Measurements from ENCODE around the gene IL20.
A peak's percentile ranks its signal among the peaks of the same experiment; 100 is the strongest.

The IL20 gene

DNA sequence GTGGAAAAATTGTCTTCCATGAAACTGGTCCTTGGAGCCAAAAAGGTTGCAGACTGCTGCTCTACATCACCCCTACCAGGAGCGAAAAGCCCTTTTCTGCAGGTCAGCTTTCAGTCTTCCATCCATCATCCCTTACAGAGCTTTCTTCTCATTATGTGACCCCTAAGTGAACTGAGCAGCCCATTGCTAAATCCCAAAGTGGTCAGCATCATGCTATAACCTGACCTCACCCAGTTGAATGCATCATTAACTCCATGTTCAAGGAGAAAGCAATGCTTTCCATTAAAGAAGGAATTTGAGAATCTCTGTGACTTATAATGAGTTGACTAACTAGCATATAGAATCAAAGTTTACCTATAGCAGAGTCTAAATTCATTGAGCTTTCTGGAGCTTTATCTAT lies 21.4 kb downstream of the IL20 start:
- TF ChIP-seq, protein P1, sequence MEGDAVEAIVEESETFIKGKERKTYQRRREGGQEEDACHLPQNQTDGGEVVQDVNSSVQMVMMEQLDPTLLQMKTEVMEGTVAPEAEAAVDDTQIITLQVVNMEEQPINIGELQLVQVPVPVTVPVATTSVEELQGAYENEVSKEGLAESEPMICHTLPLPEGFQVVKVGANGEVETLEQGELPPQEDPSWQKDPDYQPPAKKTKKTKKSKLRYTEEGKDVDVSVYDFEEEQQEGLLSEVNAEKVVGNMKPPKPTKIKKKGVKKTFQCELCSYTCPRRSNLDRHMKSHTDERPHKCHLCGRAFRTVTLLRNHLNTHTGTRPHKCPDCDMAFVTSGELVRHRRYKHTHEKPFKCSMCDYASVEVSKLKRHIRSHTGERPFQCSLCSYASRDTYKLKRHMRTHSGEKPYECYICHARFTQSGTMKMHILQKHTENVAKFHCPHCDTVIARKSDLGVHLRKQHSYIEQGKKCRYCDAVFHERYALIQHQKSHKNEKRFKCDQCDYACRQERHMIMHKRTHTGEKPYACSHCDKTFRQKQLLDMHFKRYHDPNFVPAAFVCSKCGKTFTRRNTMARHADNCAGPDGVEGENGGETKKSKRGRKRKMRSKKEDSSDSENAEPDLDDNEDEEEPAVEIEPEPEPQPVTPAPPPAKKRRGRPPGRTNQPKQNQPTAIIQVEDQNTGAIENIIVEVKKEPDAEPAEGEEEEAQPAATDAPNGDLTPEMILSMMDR (conservative IDR thresholded peaks at IDR 0.05; ENCODE audit: low read depth) = no peak
- no peak overlapping the region for H3K27ac ChIP-seq
- CTCF ChIA-PET = no interaction called here
- POLR2A ChIA-PET (ENCODE audit: low non-redundant PET) = interaction anchor here (0.7 kb wide), 1 partner anchor 252 kb away, joined by 3 read pairs; the partner anchor contains the start of gene DYRK3
- no peak for DNase-seq (ENCODE audit: low spot score)

DNA sequence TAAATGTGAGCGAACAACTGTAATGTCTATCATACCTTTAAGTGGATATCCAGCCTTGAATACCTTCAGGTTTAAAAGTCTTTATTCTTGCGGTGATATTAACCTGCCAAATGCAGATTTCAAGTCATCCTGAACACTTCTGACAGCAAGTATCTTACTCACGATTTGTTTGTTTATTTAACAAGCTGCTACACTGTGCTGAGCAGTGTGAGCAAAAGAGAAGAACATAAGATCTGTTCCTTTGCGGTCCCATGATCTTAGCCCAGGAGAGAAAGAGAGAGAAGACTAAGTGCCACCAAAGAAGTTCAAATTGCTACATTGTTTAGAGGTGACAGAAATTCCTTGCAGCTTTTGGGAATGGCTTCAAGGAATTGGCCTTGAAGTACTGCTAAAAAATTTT lies 22.3 kb downstream of the IL20 start:
- DNase-seq (ENCODE audit: low spot score) = no peak
- ChIA-PET POLR2A (ENCODE audit: low non-redundant PET) (no interaction called here), CTCF (interaction anchor here (0.7 kb wide), 1 partner anchor 195 kb away, joined by 4 read pairs; no protein-coding TSS in a partner anchor)
- TF ChIP-seq, protein P1 (conservative IDR thresholded peaks at IDR 0.05; ENCODE audit: low read depth) = no peak
- no peak overlapping the region for H3K27ac ChIP-seq

DNA sequence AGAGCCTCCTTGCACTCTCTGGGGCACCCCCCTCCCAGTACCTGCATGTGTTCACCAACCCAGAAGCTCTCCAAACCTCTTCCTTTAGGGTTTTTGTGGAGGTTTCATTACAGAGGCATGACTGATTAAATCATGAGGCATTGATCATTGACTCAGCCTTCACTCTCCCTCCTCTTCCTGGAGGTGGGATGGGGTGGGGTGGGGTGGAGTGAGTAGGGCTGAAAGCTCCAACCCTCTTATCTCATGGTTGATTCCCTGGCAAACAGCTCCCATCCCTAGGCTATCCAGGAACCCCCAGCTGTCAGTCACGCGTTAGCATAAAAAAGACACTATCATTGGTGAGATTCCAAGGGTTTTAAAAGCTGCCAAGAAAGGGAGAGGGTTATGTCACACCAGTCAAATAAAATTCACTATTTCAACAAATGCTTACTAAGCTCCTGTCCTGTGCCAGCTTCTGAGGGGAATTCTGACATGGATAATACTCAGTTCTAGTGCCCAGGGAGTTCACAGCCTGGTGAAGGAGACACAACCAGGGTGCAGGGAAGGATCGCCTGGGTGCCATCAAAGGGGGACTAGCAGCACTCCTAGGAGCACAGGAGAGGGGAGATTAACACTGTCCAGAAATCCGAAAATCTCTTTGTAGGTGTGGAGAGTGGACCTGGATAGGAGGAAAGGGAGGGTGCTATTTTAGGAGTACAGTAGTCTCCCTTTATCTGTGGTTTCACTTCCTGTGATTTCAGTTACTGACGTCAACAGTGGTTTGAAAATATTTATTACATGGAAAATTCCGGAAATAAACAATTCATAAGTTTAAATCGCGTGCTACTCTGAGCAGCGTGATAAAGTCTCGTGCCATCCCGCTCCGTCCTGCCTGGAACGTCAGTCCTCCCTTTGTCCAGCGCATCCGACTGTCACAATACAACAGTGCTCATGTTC lies 25.0 kb downstream of the IL20 start:
- peak; percentile 75 for DNase-seq (ENCODE audit: low spot score)
- TF ChIP-seq, protein P1 (conservative IDR thresholded peaks at IDR 0.05; ENCODE audit: low read depth) = no peak
- peak overlapping the region; percentile 79 for H3K27ac ChIP-seq
- POLR2A ChIA-PET (ENCODE audit: low non-redundant PET) = interaction anchor here (0.6 kb wide), 1 partner anchor 23 kb away, joined by 4 read pairs; no protein-coding TSS in a partner anchor
- CTCF ChIA-PET = interaction anchor here (0.5 to 1.2 kb wide), 3 partner anchors 19 to 39 kb away, joined by 3 to 4 read pairs (median 3); partner anchors contain the start of gene IL20

DNA sequence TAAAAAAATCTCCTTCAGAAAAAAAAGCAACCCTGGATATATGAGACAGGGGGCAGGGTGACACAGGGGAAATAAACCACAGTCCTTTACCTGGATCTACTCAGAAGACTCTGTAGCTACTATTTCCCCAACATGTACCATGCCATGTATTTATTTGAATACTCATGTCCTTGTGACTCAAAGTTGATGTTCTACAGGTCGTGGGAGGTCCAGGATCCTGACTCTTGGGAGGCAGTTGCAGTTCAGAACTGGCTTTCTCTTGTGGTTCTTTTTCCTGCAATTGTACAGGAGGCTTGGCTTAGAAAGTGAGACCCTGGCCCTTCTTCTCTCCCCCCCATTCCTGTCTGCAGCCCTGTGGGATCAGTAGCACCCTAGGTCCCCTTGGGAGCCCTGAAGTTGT lies 26.0 kb downstream of the IL20 start:
- POLR2A ChIA-PET (ENCODE audit: low non-redundant PET) = no interaction called here
- CTCF ChIA-PET = no interaction called here

DNA sequence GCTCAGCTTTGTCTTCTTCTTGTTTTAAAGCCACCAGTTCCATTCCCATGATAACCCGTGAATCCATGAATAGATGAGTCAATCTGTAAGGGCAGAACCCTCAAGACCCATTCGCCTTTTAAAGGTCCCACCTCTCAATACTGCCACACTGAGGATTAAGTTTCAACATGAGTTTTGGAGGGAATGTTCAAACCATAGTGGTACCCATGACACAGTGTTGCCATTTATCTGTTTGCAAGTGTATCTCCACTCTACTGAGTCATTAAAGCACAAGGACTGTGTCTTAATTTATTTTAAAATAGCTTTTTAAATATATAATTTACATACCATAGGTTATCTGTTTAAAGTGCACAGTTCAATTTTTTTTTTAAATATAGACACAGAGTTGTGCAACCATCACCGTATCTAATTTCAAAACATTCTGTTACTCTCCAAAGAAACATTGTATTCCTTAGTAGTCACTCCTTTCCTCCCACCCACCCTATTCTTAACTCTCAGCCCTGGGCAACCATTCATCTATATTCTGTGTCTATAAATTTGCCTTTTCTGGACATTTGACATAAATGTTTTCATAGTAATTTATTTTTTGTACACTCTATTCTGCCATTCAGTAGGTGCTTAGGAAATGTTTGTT lies 27.0 kb downstream of the IL20 start:
- TF ChIP-seq, protein P1 (conservative IDR thresholded peaks at IDR 0.05; ENCODE audit: low read depth) = no peak
- no peak overlapping the region for H3K27ac ChIP-seq
- ChIA-PET POLR2A (ENCODE audit: low non-redundant PET) (no interaction called here), CTCF (interaction anchor here (0.7 kb wide), 1 partner anchor 824 kb away, joined by 3 read pairs; no protein-coding TSS in a partner anchor)
- DNase-seq (ENCODE audit: low spot score) = peak; percentile 71

More for the DNA sequence above, 26.0 kb downstream of the IL20 start:
- H3K27ac ChIP-seq = no peak overlapping the region
- no peak for DNase-seq (ENCODE audit: low spot score)
- TF ChIP-seq, protein P1 (conservative IDR thresholded peaks at IDR 0.05; ENCODE audit: low read depth) = no peak

DNA sequence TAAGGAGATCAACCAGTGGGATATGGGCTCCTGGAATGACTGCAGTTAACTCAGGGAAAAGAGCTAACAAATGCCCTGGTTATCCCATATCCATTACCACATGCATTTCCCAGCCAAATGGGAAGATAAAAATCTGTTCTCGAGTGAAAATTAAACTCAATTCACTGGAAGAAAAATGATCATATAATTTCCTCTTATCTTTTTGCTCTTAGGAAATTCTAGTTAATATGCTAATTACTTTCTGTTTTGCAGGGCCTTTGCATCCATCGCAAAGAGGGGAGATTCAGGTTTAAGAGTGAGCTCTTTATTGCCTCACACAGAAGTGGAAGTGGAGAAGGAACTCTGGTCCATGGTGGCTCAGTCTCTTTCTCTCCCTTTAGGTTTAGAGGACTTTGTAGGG lies 28.0 kb downstream of the IL20 start:
- TF ChIP-seq, protein P1 (conservative IDR thresholded peaks at IDR 0.05; ENCODE audit: low read depth) = no peak
- ChIA-PET POLR2A (ENCODE audit: low non-redundant PET) (no interaction called here), CTCF (interaction anchor here (0.7 to 1.2 kb wide), 2 partner anchors 18 to 823 kb away, joined by 3 read pairs; no protein-coding TSS in a partner anchor)
- H3K27ac ChIP-seq = no peak overlapping the region
- DNase-seq (ENCODE audit: low spot score) = no peak

Data from RWPE1 (cell line).